ENCODE results near the gene ADCY2. TPM values are rescaled to one million over a fixed set of nuclear protein-coding genes. Genes with fewer than 3 reads are reported as not detected.

The ADCY2 gene
- total RNA-seq, 1 donor from 2014 or later, result not detected

- H3K27me3 Mint-ChIP-seq (ENCODE audit: low read depth), result no peaks in the 10 kb centered on the region
- no peak for DNase-seq (ENCODE audit: low spot score)
- H3K36me3 Mint-ChIP-seq (ENCODE audit: low read depth), result no peaks in the 10 kb centered on the region
- no peak overlapping the region for H3K4me3 Mint-ChIP-seq (ENCODE audit: low read depth)
- H3K9me3 Mint-ChIP-seq, result no peaks in the 10 kb centered on the region
- intact Hi-C loops (cut with micrococcal nuclease), result no loop called here
- H3K4me1 Mint-ChIP-seq (ENCODE audit: low read depth), result no peaks in the 10 kb centered on the region
- H3K27ac Mint-ChIP-seq, result no peak overlapping the region
Measured at GRCh38 chr5:7426284-7426683, 30.3 kb downstream of the ADCY2 start.

- H3K9me3 Mint-ChIP-seq, result peaks cover 8% of the 10 kb centered on the region
- H3K4me1 Mint-ChIP-seq (ENCODE audit: low read depth), result no peaks in the 10 kb centered on the region
- H3K36me3 Mint-ChIP-seq (ENCODE audit: low read depth), result no peaks in the 10 kb centered on the region
- intact Hi-C loops (cut with micrococcal nuclease), result no loop called here
- H3K4me3 Mint-ChIP-seq (ENCODE audit: low read depth), result no peak overlapping the region
- no peaks in the 10 kb centered on the region for H3K27me3 Mint-ChIP-seq (ENCODE audit: low read depth)
- no peak for DNase-seq (ENCODE audit: low spot score)
- H3K27ac Mint-ChIP-seq, result no peak overlapping the region
Measured at GRCh38 chr5:7434914-7435313, 39.0 kb downstream of the ADCY2 start.

- Mint-ChIP-seq H3K4me3 (ENCODE audit: low read depth) (no peak overlapping the region), H3K36me3 (ENCODE audit: low read depth) (no peaks in the 10 kb centered on the region), H3K9me3 (peaks cover 8% of the 10 kb centered on the region), H3K27me3 (ENCODE audit: low read depth) (no peaks in the 10 kb centered on the region), H3K27ac (no peak overlapping the region), H3K4me1 (ENCODE audit: low read depth) (no peaks in the 10 kb centered on the region)
- intact Hi-C loops (cut with micrococcal nuclease), result no loop called here
- no peak for DNase-seq (ENCODE audit: low spot score)
Measured at GRCh38 chr5:7435503-7435902, 39.6 kb downstream of the ADCY2 start.

- Mint-ChIP-seq H3K4me3 (ENCODE audit: low read depth) (no peak overlapping the region), H3K4me1 (ENCODE audit: low read depth) (no peaks in the 10 kb centered on the region), H3K27me3 (ENCODE audit: low read depth) (no peaks in the 10 kb centered on the region), H3K9me3 (peaks cover 8% of the 10 kb centered on the region), H3K36me3 (ENCODE audit: low read depth) (no peaks in the 10 kb centered on the region), H3K27ac (no peak overlapping the region)
- DNase-seq (ENCODE audit: low spot score), result no peak
- intact Hi-C loops (cut with micrococcal nuclease), result no loop called here
Measured at GRCh38 chr5:7436521-7436920, 40.6 kb downstream of the ADCY2 start.

GRCh38 chr5:7437836-7438235 lies 41.9 kb downstream of the ADCY2 start:
- Mint-ChIP-seq H3K27me3 (ENCODE audit: low read depth) (no peaks in the 10 kb centered on the region), H3K9me3 (peaks cover 8% of the 10 kb centered on the region), H3K4me1 (ENCODE audit: low read depth) (no peaks in the 10 kb centered on the region), H3K4me3 (ENCODE audit: low read depth) (no peak overlapping the region), H3K36me3 (ENCODE audit: low read depth) (no peaks in the 10 kb centered on the region), H3K27ac (no peak overlapping the region)
- intact Hi-C loops (cut with micrococcal nuclease), result no loop called here
- no peak for DNase-seq (ENCODE audit: low spot score)

- H3K27ac Mint-ChIP-seq, result no peak overlapping the region
- no peaks in the 10 kb centered on the region for H3K27me3 Mint-ChIP-seq (ENCODE audit: low read depth)
- H3K4me1 Mint-ChIP-seq (ENCODE audit: low read depth), result no peaks in the 10 kb centered on the region
- no peak overlapping the region for H3K4me3 Mint-ChIP-seq (ENCODE audit: low read depth)
- intact Hi-C loops (cut with micrococcal nuclease), result no loop called here
- no peak for DNase-seq (ENCODE audit: low spot score)
- H3K9me3 Mint-ChIP-seq, result no peaks in the 10 kb centered on the region
- H3K36me3 Mint-ChIP-seq (ENCODE audit: low read depth), result no peaks in the 10 kb centered on the region
Measured at GRCh38 chr5:7445068-7445467, 49.1 kb downstream of the ADCY2 start.

GRCh38 chr5:7445831-7446230 lies 49.9 kb downstream of the ADCY2 start:
- Mint-ChIP-seq H3K9me3 (no peaks in the 10 kb centered on the region), H3K4me3 (ENCODE audit: low read depth) (no peak overlapping the region), H3K36me3 (ENCODE audit: low read depth) (no peaks in the 10 kb centered on the region), H3K4me1 (ENCODE audit: low read depth) (no peaks in the 10 kb centered on the region), H3K27me3 (ENCODE audit: low read depth) (no peaks in the 10 kb centered on the region), H3K27ac (no peak overlapping the region)
- no peak for DNase-seq (ENCODE audit: low spot score)
- intact Hi-C loops (cut with micrococcal nuclease), result no loop called here

GRCh38 chr5:7446913-7447312 lies 51.0 kb downstream of the ADCY2 start:
- no peaks in the 10 kb centered on the region for H3K36me3 Mint-ChIP-seq (ENCODE audit: low read depth)
- no peak overlapping the region for H3K4me3 Mint-ChIP-seq (ENCODE audit: low read depth)
- H3K27me3 Mint-ChIP-seq (ENCODE audit: low read depth), result no peaks in the 10 kb centered on the region
- intact Hi-C loops (cut with micrococcal nuclease), result no loop called here
- DNase-seq (ENCODE audit: low spot score), result no peak
- no peaks in the 10 kb centered on the region for H3K9me3 Mint-ChIP-seq
- no peak overlapping the region for H3K27ac Mint-ChIP-seq
- no peaks in the 10 kb centered on the region for H3K4me1 Mint-ChIP-seq (ENCODE audit: low read depth)

- no peaks in the 10 kb centered on the region for H3K36me3 Mint-ChIP-seq (ENCODE audit: low read depth)
- H3K27me3 Mint-ChIP-seq (ENCODE audit: low read depth), result no peaks in the 10 kb centered on the region
- peaks cover 3% of the 10 kb centered on the region for H3K9me3 Mint-ChIP-seq
- no peaks in the 10 kb centered on the region for H3K4me1 Mint-ChIP-seq (ENCODE audit: low read depth)
- no peak overlapping the region for H3K4me3 Mint-ChIP-seq (ENCODE audit: low read depth)
- intact Hi-C loops (cut with micrococcal nuclease), result no loop called here
- no peak for DNase-seq (ENCODE audit: low spot score)
- no peak overlapping the region for H3K27ac Mint-ChIP-seq
Measured at GRCh38 chr5:7453947-7454346, 58.0 kb downstream of the ADCY2 start.

GRCh38 chr5:7456206-7456605 lies 60.3 kb downstream of the ADCY2 start:
- DNase-seq (ENCODE audit: low spot score), result no peak
- Mint-ChIP-seq H3K27me3 (ENCODE audit: low read depth) (no peaks in the 10 kb centered on the region), H3K9me3 (peaks cover 3% of the 10 kb centered on the region), H3K27ac (no peak overlapping the region), H3K36me3 (ENCODE audit: low read depth) (no peaks in the 10 kb centered on the region), H3K4me1 (ENCODE audit: low read depth) (no peaks in the 10 kb centered on the region), H3K4me3 (ENCODE audit: low read depth) (no peak overlapping the region)
- intact Hi-C loops (cut with micrococcal nuclease), result no loop called here

GRCh38 chr5:7461371-7461770 lies 65.4 kb downstream of the ADCY2 start:
- H3K36me3 Mint-ChIP-seq (ENCODE audit: low read depth), result no peaks in the 10 kb centered on the region
- intact Hi-C loops (cut with micrococcal nuclease), result no loop called here
- H3K27me3 Mint-ChIP-seq (ENCODE audit: low read depth), result no peaks in the 10 kb centered on the region
- no peak overlapping the region for H3K27ac Mint-ChIP-seq
- H3K4me3 Mint-ChIP-seq (ENCODE audit: low read depth), result no peak overlapping the region
- DNase-seq (ENCODE audit: low spot score), result no peak
- no peaks in the 10 kb centered on the region for H3K9me3 Mint-ChIP-seq
- H3K4me1 Mint-ChIP-seq (ENCODE audit: low read depth), result no peaks in the 10 kb centered on the region

- intact Hi-C loops (cut with micrococcal nuclease), result no loop called here
- H3K9me3 Mint-ChIP-seq, result no peaks in the 10 kb centered on the region
- H3K36me3 Mint-ChIP-seq (ENCODE audit: low read depth), result no peaks in the 10 kb centered on the region
- H3K4me3 Mint-ChIP-seq (ENCODE audit: low read depth), result no peak overlapping the region
- H3K27ac Mint-ChIP-seq, result no peak overlapping the region
- H3K27me3 Mint-ChIP-seq (ENCODE audit: low read depth), result no peaks in the 10 kb centered on the region
- H3K4me1 Mint-ChIP-seq (ENCODE audit: low read depth), result no peaks in the 10 kb centered on the region
- no peak for DNase-seq (ENCODE audit: low spot score)
Measured at GRCh38 chr5:7462758-7463157, 66.8 kb downstream of the ADCY2 start.

- H3K27ac Mint-ChIP-seq, result no peak overlapping the region
- H3K27me3 Mint-ChIP-seq (ENCODE audit: low read depth), result no peaks in the 10 kb centered on the region
- H3K4me3 Mint-ChIP-seq (ENCODE audit: low read depth), result no peak overlapping the region
- H3K36me3 Mint-ChIP-seq (ENCODE audit: low read depth), result no peaks in the 10 kb centered on the region
- intact Hi-C loops (cut with micrococcal nuclease), result no loop called here
- no peaks in the 10 kb centered on the region for H3K9me3 Mint-ChIP-seq
- DNase-seq (ENCODE audit: low spot score), result no peak
- H3K4me1 Mint-ChIP-seq (ENCODE audit: low read depth), result no peaks in the 10 kb centered on the region
Measured at GRCh38 chr5:7464182-7464581, 68.2 kb downstream of the ADCY2 start.

- Mint-ChIP-seq H3K36me3 (ENCODE audit: low read depth) (no peaks in the 10 kb centered on the region), H3K4me1 (ENCODE audit: low read depth) (no peaks in the 10 kb centered on the region)
Measured at GRCh38 chr5:7467179-7467578, 71.2 kb downstream of the ADCY2 start.

More at GRCh38 chr5:7467179-7467578, 71.2 kb downstream of the ADCY2 start:
- no peak overlapping the region for H3K4me3 Mint-ChIP-seq (ENCODE audit: low read depth)
- DNase-seq (ENCODE audit: low spot score), result no peak
- H3K9me3 Mint-ChIP-seq, result peaks cover 6% of the 10 kb centered on the region
- H3K27me3 Mint-ChIP-seq (ENCODE audit: low read depth), result no peaks in the 10 kb centered on the region
- intact Hi-C loops (cut with micrococcal nuclease), result no loop called here
- H3K27ac Mint-ChIP-seq, result no peak overlapping the region

Measured in activated T-helper 2 cell treated with anti-CD3 and anti-CD28 coated beads, Interferon-gamma antibody, Interleukin-2, Interleukin-4, amounts not matched to agents 10 μg/mL and 5 μg/mL and 100 μg/mL, durations not matched to agents 14 hours and 24 hours and 36 hours (primary cell).